DOHH2 (cell line): ENCODE measurements around the gene TCF20.

Source experiments
- CTCF ChIP-seq: fragments of 200-600 bp; sonication (generic); IDR thresholded peaks from one replicate; pipeline ENCODE4 v1.5.1; 2014; ENCODE audit warnings: antibody characterized with exemption, mild to moderate bottlenecking, low read depth, low read length; ENCODE audit not compliant: poor library complexity, severe bottlenecking
- EZH2phosphoT487 ChIP-seq: fragments of 200-600 bp; sonication (generic); IDR thresholded peaks from 2 replicates; pipeline ENCODE4 v1.6.1; 2017; ENCODE audit warnings: borderline replicate concordance, mild to moderate bottlenecking, antibody characterized with exemption, low read length, moderate library complexity, mixed read lengths

- TF ChIP-seq CTCF = no peak
- no peak for TF ChIP-seq EZH2phosphoT487
Measured at GRCh38 chr22:42285604-42286003, 15.2 kb upstream of the TCF20 start.
